Progenitor cell of endocrine pancreas (in vitro differentiated cells): ENCODE results near the gene RBP3. TPM values are rescaled to one million over a fixed set of nuclear protein-coding genes. Genes with fewer than 3 reads are reported as not detected.

Experiments
- DNase-seq: peaks from one replicate; pipeline ENCODE4 v3.0.0; 2021; ENCODE audit warnings: low spot score; ENCODE audit not compliant: unreplicated experiment
- H3K27ac Mint-ChIP-seq: 2 replicates; pipeline ENCODE4 v1.8.0; 2021; ENCODE audit warnings: mild to moderate bottlenecking, moderate library complexity, mixed read lengths
- H3K27me3 Mint-ChIP-seq: 2 replicates; pipeline ENCODE4 v1.8.0; 2021; ENCODE audit warnings: mixed read lengths
- H3K36me3 Mint-ChIP-seq: 2 replicates; pipeline ENCODE4 v1.8.0; 2022; ENCODE audit warnings: mixed read lengths; ENCODE audit not compliant: insufficient read depth
- H3K4me1 Mint-ChIP-seq: 2 replicates; pipeline ENCODE4 v1.8.0; 2021; ENCODE audit warnings: low read depth, mixed read lengths
- H3K4me3 Mint-ChIP-seq: 2 replicates; pipeline ENCODE4 v1.8.0; 2021; ENCODE audit warnings: low read depth, mild to moderate bottlenecking, moderate library complexity, mixed read lengths
- H3K9me3 Mint-ChIP-seq: 2 replicates; pipeline ENCODE4 v1.8.0; 2021; ENCODE audit warnings: low read depth, mixed read lengths
- CTCF ChIP-seq: fragments of 200-600 bp; sonication (generic); IDR thresholded peaks from one replicate; pipeline ENCODE4 v1.5.0; 2021; ENCODE audit warnings: antibody characterized with exemption, mild to moderate bottlenecking; ENCODE audit not compliant: unreplicated experiment
- total RNA-seq: library from RNA; stranded (reverse); gene quantifications from 2 replicates; pipeline ENCODE4 v1.2.1, GENCODE V29; 2021

RBP3 gene
- total RNA-seq, 1 donor from 2014 or later, result 0.10 TPM

- no peak for DNase-seq
- no peaks in the 10 kb centered on the region for H3K36me3 Mint-ChIP-seq
- no peaks in the 10 kb centered on the region for H3K27me3 Mint-ChIP-seq
- TF ChIP-seq CTCF, result no peak
- H3K27ac Mint-ChIP-seq, result no peak overlapping the region
- H3K4me3 Mint-ChIP-seq, result no peak overlapping the region
- peaks cover 16% of the 10 kb centered on the region for H3K4me1 Mint-ChIP-seq
- H3K9me3 Mint-ChIP-seq, result no peaks in the 10 kb centered on the region
These were observed 56.3 kb downstream of the RBP3 start for GRCh38 chr10:47404446-47404845.

GRCh38 chr10:47404937-47405336 is 56.8 kb downstream of the RBP3 start:
- H3K27ac Mint-ChIP-seq, result no peak overlapping the region
- peaks cover 16% of the 10 kb centered on the region for H3K4me1 Mint-ChIP-seq
- H3K4me3 Mint-ChIP-seq, result no peak overlapping the region

GRCh38 chr10:47405857-47406547 is 57.8 kb downstream of the RBP3 start:
- no peaks in the 10 kb centered on the region for H3K9me3 Mint-ChIP-seq
- H3K4me3 Mint-ChIP-seq, result no peak overlapping the region
- no peak overlapping the region for H3K27ac Mint-ChIP-seq
- no peaks in the 10 kb centered on the region for H3K36me3 Mint-ChIP-seq
- H3K4me1 Mint-ChIP-seq, result peaks cover 16% of the 10 kb centered on the region
- no peak for DNase-seq
- H3K27me3 Mint-ChIP-seq, result no peaks in the 10 kb centered on the region
- no peak for TF ChIP-seq CTCF

More at GRCh38 chr10:47404937-47405336, 56.8 kb downstream of the RBP3 start:
- Mint-ChIP-seq H3K36me3 (no peaks in the 10 kb centered on the region), H3K9me3 (no peaks in the 10 kb centered on the region), H3K27me3 (no peaks in the 10 kb centered on the region)
- DNase-seq, result no peak
- TF ChIP-seq CTCF, result no peak

DNA sequence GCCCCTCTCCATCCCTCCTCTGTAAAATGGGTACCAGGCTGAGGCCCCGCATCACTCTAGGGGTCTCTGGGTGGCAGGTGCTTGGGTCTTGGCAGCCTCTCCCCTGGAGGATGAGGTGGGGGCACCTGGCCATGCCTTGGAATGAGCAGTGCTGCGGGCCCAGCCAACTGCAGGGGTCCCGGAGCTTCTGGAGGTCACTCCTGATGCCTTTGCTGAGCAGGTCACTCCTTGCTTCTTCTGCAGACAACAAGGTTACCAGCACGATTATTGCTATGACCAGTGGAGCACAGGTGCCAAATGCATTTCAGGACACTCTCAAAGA is 58.3 kb downstream of the RBP3 start:
- Mint-ChIP-seq H3K27me3 (no peaks in the 10 kb centered on the region), H3K4me1 (peaks cover 16% of the 10 kb centered on the region), H3K4me3 (no peak overlapping the region), H3K36me3 (no peaks in the 10 kb centered on the region), H3K9me3 (no peaks in the 10 kb centered on the region), H3K27ac (no peak overlapping the region)
- TF ChIP-seq CTCF, result no peak
- no peak for DNase-seq

- DNase-seq, result no peak
- no peak for TF ChIP-seq CTCF
- H3K27ac Mint-ChIP-seq, result no peak overlapping the region
- H3K4me3 Mint-ChIP-seq, result no peak overlapping the region
- no peaks in the 10 kb centered on the region for H3K36me3 Mint-ChIP-seq
- H3K4me1 Mint-ChIP-seq, result peaks cover 14% of the 10 kb centered on the region
- H3K27me3 Mint-ChIP-seq, result no peaks in the 10 kb centered on the region
- no peaks in the 10 kb centered on the region for H3K9me3 Mint-ChIP-seq
These were observed 58.9 kb downstream of the RBP3 start for GRCh38 chr10:47406870-47407691.

Other genes starting within 250 kb of the RBP3 start
- not detected in 2 replicates for gene GDF10, start 48.2 kb upstream of the RBP3 start, total RNA-seq
- not detected in 2 replicates for gene GDF2, start 25.9 kb upstream of the RBP3 start, total RNA-seq
- gene ZNF488, start 35.9 kb downstream of the RBP3 start, total RNA-seq, result 1.0 and 1.4 TPM in 2 replicates
- gene ANXA8, start 135.8 kb downstream of the RBP3 start, total RNA-seq, result not detected in 2 replicates
- gene FAM25G, start 143.3 kb downstream of the RBP3 start, total RNA-seq, result not detected in 2 replicates
- gene AGAP9, start 175.3 kb downstream of the RBP3 start, total RNA-seq, result 20.3 and 21.7 TPM in 2 replicates